Loucy (cell line): ENCODE data around the gene NAB2.

Source experiments
- H2AFZ ChIP-seq: fragments of 200-600 bp; sonication (generic); 2 replicates; pipeline ENCODE4 v1.6.0; 2016; ENCODE audit warnings: antibody characterized with exemption, mild to moderate bottlenecking, low read length, moderate library complexity
- H3F3A ChIP-seq: fragments of 200-600 bp; 2 replicates; pipeline ENCODE4 v1.6.0; 2016; ENCODE audit warnings: antibody characterized with exemption, low read depth, mild to moderate bottlenecking
- H3K27me3 ChIP-seq: fragments of 200-600 bp; sonication (generic); 2 replicates; pipeline ENCODE4 v1.6.1; 2014; ENCODE audit warnings: low read length, mild to moderate bottlenecking; ENCODE audit not compliant: insufficient read depth, poor library complexity, severe bottlenecking
- H3K36me3 ChIP-seq: fragments of 200-600 bp; sonication (generic); 2 replicates; pipeline ENCODE4 v1.6.1; 2016; ENCODE audit warnings: low read length; ENCODE audit not compliant: insufficient read depth
- H3K4me1 ChIP-seq: fragments of 200-600 bp; sonication (generic); 2 replicates; pipeline ENCODE4 v1.5.1; 2014; ENCODE audit warnings: low read length, mild to moderate bottlenecking; ENCODE audit not compliant: insufficient read depth, poor library complexity, severe bottlenecking
- H3K4me2 ChIP-seq: fragments of 200-600 bp; sonication (generic); 2 replicates; pipeline ENCODE4 v1.6.0; 2014; ENCODE audit warnings: antibody characterized with exemption, low read length, low read depth, mild to moderate bottlenecking; ENCODE audit not compliant: poor library complexity, severe bottlenecking
- H3K4me3 ChIP-seq: fragments of 200-600 bp; sonication (generic); 2 replicates; pipeline ENCODE4 v1.5.1; 2014; ENCODE audit warnings: low read length, mild to moderate bottlenecking, mixed read lengths; ENCODE audit not compliant: poor library complexity, severe bottlenecking
- H3K79me2 ChIP-seq: fragments of 200-600 bp; sonication (generic); 2 replicates; pipeline ENCODE4 v1.6.1; 2014; ENCODE audit warnings: low read length; ENCODE audit not compliant: insufficient read depth
- H3K9ac ChIP-seq: fragments of 200-600 bp; sonication (generic); 2 replicates; pipeline ENCODE4 v1.6.0; 2014; ENCODE audit warnings: mild to moderate bottlenecking, low read depth, low read length, moderate library complexity; ENCODE audit not compliant: poor library complexity, severe bottlenecking
- H3K9me2 ChIP-seq: fragments of 200-600 bp; sonication (generic); replicated peaks from 2 replicates; pipeline ENCODE4 v1.6.1; 2016; ENCODE audit warnings: low read depth, low read length, mixed read lengths
- H3K9me3 ChIP-seq: fragments of 200-600 bp; sonication (generic); 2 replicates; pipeline ENCODE4 v1.6.1; 2014; ENCODE audit warnings: mild to moderate bottlenecking, antibody characterized with exemption, low read length, low read depth; ENCODE audit not compliant: insufficient read depth
- H4K20me1 ChIP-seq: fragments of 200-600 bp; sonication (generic); 2 replicates; pipeline ENCODE4 v1.6.0; 2014; ENCODE audit warnings: antibody characterized with exemption, low read length, mild to moderate bottlenecking; ENCODE audit not compliant: insufficient read depth, poor library complexity, severe bottlenecking
- CTCF ChIP-seq: fragments of 200-600 bp; sonication (generic); conservative IDR thresholded peaks from 2 replicates; pipeline ENCODE4 v1.5.1; 2014; ENCODE audit warnings: mild to moderate bottlenecking, antibody characterized with exemption, low read length
- EZH2phosphoT487 ChIP-seq: fragments of 200-600 bp; IDR thresholded peaks from 2 replicates; pipeline ENCODE4 v1.6.1; 2018; ENCODE audit warnings: antibody characterized with exemption, mild to moderate bottlenecking, moderate library complexity, borderline replicate concordance

Gene NAB2

GRCh38 chr12:57099766-57100165 lies 10.9 kb downstream of the NAB2 start:
- Histone ChIP-seq H3K79me2 (no peaks in the 10 kb centered on the region), H3K27me3 (no peaks in the 10 kb centered on the region), H3F3A (no peaks in the 10 kb centered on the region), H3K4me2 (no peak overlapping the region), H3K36me3 (peaks cover 15% of the 10 kb centered on the region; the same call in 1 of the 2 replicates), H3K9me3 (no peaks in the 10 kb centered on the region), H2AFZ (no peak overlapping the region), H4K20me1 (no peaks in the 10 kb centered on the region), H3K4me1 (peaks cover 8% of the 10 kb centered on the region), H3K9ac (no peak overlapping the region), H3K4me3 (no peak overlapping the region), H3K9me2 (no peaks in the 10 kb centered on the region)
- TF ChIP-seq EZH2phosphoT487 (no peak), CTCF (no peak)

- Histone ChIP-seq H3F3A (no peaks in the 10 kb centered on the region), H3K4me1 (peaks cover 8% of the 10 kb centered on the region), H4K20me1 (no peaks in the 10 kb centered on the region), H3K4me2 (no peak overlapping the region), H3K27me3 (no peaks in the 10 kb centered on the region), H3K9ac (no peak overlapping the region), H3K36me3 (peaks cover 11% of the 10 kb centered on the region; the same call in 1 of the 2 replicates), H3K9me3 (no peaks in the 10 kb centered on the region), H3K9me2 (no peaks in the 10 kb centered on the region), H2AFZ (no peak overlapping the region), H3K79me2 (no peaks in the 10 kb centered on the region), H3K4me3 (no peak overlapping the region)
- TF ChIP-seq EZH2phosphoT487 (no peak), CTCF (no peak)
These were observed 13.2 kb downstream of the NAB2 start for GRCh38 chr12:57101892-57102695.

- Histone ChIP-seq H4K20me1 (no peaks in the 10 kb centered on the region), H3K9me2 (no peaks in the 10 kb centered on the region), H3K4me2 (no peak overlapping the region), H3K9ac (no peak overlapping the region), H3K9me3 (no peaks in the 10 kb centered on the region), H2AFZ (no peak overlapping the region), H3K27me3 (no peaks in the 10 kb centered on the region), H3F3A (no peaks in the 10 kb centered on the region), H3K79me2 (peaks cover 7% of the 10 kb centered on the region; the same call in 1 of the 2 replicates), H3K4me3 (no peak overlapping the region), H3K4me1 (peaks cover 8% of the 10 kb centered on the region), H3K36me3 (peaks cover 11% of the 10 kb centered on the region; the same call in 1 of the 2 replicates)
- no peak for TF ChIP-seq CTCF
- TF ChIP-seq EZH2phosphoT487, result no peak
These were observed 14.9 kb downstream of the NAB2 start for GRCh38 chr12:57103856-57104255.
